ACC112 (cell line): ENCODE data around the gene CD302.
"Not testable (repeated sequence)": the region's sequence is repeated elsewhere in the genome, so short reads cannot be mapped to it uniquely, and the experiment has no call there.

Experiments used
- H2AFZ ChIP-seq: fragments of 200-600 bp; sonication (generic); one replicate; pipeline ENCODE4 v1.6.0; 2017; ENCODE audit warnings: antibody characterized with exemption, low read length; ENCODE audit not compliant: unreplicated experiment
- H3K27ac ChIP-seq: fragments of 200-600 bp; sonication (generic); 2 replicates; pipeline ENCODE4 v1.5.1; 2014; ENCODE audit warnings: low read depth, mild to moderate bottlenecking, antibody characterized with exemption, low read length, moderate library complexity
- H3K27me3 ChIP-seq: fragments of 200-600 bp; sonication (generic); 2 replicates; pipeline ENCODE4 v1.6.1; 2014; ENCODE audit warnings: mild to moderate bottlenecking, antibody characterized with exemption, low read length, moderate library complexity, mixed read lengths; ENCODE audit not compliant: insufficient read depth
- H3K36me3 ChIP-seq: fragments of 200-600 bp; sonication (generic); 2 replicates; pipeline ENCODE4 v1.6.1; 2016; ENCODE audit warnings: mild to moderate bottlenecking, antibody characterized with exemption, low read length, moderate library complexity, mixed read lengths; ENCODE audit not compliant: insufficient read depth
- H3K4me1 ChIP-seq: fragments of 200-600 bp; sonication (generic); one replicate; pipeline ENCODE4 v1.6.1; 2016; ENCODE audit warnings: low read length, mixed read lengths; ENCODE audit not compliant: insufficient read depth, unreplicated experiment, control insufficient read depth
- H3K4me3 ChIP-seq: fragments of 200-600 bp; sonication (generic); 2 replicates; pipeline ENCODE4 v1.5.1; 2014; ENCODE audit warnings: mild to moderate bottlenecking, low read depth, low read length
- H3K79me2 ChIP-seq: fragments of 200-600 bp; sonication (generic); one replicate; pipeline ENCODE4 v1.6.0; 2016; ENCODE audit warnings: low read length; ENCODE audit not compliant: control insufficient read depth, unreplicated experiment, insufficient read depth

The CD302 gene

DNA sequence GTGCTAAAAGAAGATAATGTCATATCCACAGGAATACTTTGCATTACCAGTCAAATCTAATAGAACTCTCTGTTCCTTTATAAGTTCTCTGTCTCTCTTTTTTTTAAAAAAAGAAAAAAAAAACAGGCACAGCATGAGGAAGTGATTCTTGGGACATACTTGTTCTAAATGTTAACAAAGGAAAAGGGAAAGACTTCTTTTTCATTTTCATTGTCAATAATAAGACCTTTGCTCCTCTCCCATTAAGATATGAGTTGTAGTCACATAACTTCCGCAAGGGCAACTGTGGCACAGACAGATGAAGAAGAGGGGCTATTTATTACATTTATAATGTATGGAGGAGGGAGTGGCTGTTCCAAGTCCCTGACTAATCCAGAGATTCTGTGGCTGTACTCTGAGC is 4.7 kb downstream of the CD302 start:
- Histone ChIP-seq H3K27ac (no peak overlapping the region), H3K36me3 (no peaks in the 10 kb centered on the region), H3K27me3 (no peaks in the 10 kb centered on the region), H3K4me1 (peaks cover 20% of the 10 kb centered on the region), H3K4me3 (no peak overlapping the region), H2AFZ (no peak overlapping the region), H3K79me2 (peaks cover 19% of the 10 kb centered on the region)

DNA sequence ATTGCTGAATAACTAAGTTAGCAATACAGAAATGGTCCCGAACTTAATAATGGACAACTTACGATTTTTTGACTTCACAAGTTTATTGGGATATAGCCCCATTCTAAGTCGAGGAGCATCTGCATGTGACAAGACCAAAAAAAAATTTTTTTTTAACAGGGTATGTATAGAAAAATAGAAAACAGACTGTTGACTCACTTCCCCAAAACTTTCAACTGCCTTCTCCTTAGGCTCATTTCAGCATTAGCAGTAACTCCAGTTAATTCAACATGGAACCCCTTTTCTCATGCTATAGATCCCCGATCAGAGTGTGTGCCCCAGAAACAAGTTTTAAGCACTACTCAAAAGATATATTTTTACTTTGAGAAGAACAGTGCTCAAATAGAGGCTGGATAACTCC is 5.4 kb downstream of the CD302 start:
- Histone ChIP-seq H3K4me1 (peaks cover 20% of the 10 kb centered on the region), H2AFZ (no peak overlapping the region), H3K4me3 (no peak overlapping the region), H3K27me3 (no peaks in the 10 kb centered on the region), H3K79me2 (peaks cover 19% of the 10 kb centered on the region), H3K36me3 (no peaks in the 10 kb centered on the region), H3K27ac (no peak overlapping the region)

DNA sequence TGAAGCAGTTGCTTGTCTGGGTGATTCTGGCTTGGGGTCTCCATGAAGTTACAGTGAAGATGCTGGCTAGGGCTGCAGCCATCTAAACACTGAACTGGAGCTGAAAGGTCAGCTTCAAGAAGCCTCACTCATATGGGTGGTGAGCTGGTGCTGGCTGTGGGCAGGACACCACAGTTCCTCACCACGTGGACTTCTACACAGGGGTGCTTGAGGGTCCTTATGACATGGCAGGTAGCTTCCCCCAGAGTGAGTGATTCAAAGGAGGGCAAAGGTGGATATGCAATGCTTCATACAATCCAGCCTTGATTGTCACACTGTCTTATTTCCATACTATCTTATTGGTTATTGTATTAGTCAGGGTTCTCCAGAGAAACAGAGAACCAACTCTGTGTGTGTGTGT is 6.0 kb downstream of the CD302 start:
- H2AFZ ChIP-seq: no peak overlapping the region
- H3K4me3 ChIP-seq: no peak overlapping the region
- no peak overlapping the region for H3K27ac ChIP-seq
- H3K27me3 ChIP-seq: no peaks in the 10 kb centered on the region
- peaks cover 19% of the 10 kb centered on the region for H3K79me2 ChIP-seq
- H3K36me3 ChIP-seq: no peaks in the 10 kb centered on the region
- H3K4me1 ChIP-seq: peaks cover 18% of the 10 kb centered on the region

DNA sequence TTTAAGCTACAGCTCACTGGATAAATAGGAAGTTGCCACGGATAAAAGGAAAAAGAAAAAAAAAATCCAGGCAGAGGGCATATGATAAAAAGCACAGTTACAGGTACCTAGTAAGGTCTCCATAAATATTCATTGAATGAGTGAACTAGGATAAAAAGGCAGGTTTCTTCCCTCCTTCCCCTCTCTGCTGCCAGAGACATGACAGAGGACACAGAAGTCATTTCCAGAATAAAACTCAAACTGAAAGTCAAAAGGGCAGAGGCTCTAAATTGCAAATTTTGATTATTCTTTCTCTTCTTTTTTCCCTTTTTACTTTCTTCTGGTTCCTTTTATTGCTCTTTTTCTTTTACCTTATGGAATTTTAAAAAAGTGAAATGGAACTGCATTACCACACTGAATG is 7.7 kb downstream of the CD302 start:
- no peak overlapping the region for H3K4me3 ChIP-seq
- H3K27ac ChIP-seq: no peak overlapping the region
- no peaks in the 10 kb centered on the region for H3K36me3 ChIP-seq
- H2AFZ ChIP-seq: no peak overlapping the region
- H3K27me3 ChIP-seq: no peaks in the 10 kb centered on the region
- H3K79me2 ChIP-seq: peaks cover 6% of the 10 kb centered on the region
- H3K4me1 ChIP-seq: peaks cover 1% of the 10 kb centered on the region

GRCh38 chr2:159788253-159788652 is 9.8 kb downstream of the CD302 start:
- H3K4me1 ChIP-seq: no peaks in the 10 kb centered on the region
- H3K79me2 ChIP-seq: peaks cover 5% of the 10 kb centered on the region
- H3K36me3 ChIP-seq: no peaks in the 10 kb centered on the region
- H3K4me3 ChIP-seq: no peak overlapping the region
- no peaks in the 10 kb centered on the region for H3K27me3 ChIP-seq
- no peak overlapping the region for H3K27ac ChIP-seq
- H2AFZ ChIP-seq: no peak overlapping the region

DNA sequence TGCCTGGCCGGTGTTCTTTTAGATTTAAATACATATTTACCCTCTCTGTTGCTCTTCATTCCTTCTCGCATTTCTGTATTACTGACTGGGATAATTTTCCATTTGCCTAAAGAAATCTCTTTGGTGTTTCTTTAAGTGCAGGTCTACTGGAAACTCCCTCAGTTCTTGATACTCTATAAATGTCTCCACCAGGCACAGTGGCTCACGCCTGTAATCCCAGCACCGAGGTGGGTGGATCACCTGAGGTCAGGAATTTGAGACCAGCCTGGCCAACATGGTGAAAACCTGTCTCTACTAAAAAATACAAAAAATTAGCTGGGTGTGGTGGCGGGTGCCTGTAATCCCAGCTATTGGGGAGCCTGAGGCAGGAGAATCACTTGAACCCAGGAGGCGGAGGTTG is 10.4 kb downstream of the CD302 start:
- H3K27ac ChIP-seq, H3K4me1 ChIP-seq, H3K79me2 ChIP-seq, H3K36me3 ChIP-seq, H3K27me3 ChIP-seq, H2AFZ ChIP-seq, H3K4me3 ChIP-seq: not testable (repeated sequence)

DNA sequence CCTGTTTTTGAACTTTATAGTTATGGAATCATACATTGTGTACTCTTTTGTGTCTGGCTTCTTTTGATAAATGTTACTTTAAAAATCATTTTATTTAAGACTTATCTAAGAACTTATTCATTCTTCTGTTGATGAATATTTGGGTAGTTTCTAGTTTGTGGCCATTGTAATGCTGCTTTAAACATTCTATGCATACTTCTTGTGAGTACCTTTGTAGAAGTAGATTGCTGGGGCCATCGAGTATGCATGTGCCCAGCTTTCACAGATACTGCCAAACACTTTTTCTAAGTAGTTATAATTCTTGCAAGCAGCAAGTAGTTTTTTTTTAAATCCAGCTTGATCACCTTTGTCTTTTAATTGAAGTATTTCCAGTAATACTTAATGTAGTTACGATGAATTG is 11.1 kb downstream of the CD302 start:
- H3K4me3 ChIP-seq: no peak overlapping the region
- H3K4me1 ChIP-seq: no peaks in the 10 kb centered on the region
- no peaks in the 10 kb centered on the region for H3K36me3 ChIP-seq
- peaks cover 5% of the 10 kb centered on the region for H3K79me2 ChIP-seq
- H3K27me3 ChIP-seq: no peaks in the 10 kb centered on the region
- H3K27ac ChIP-seq: no peak overlapping the region
- no peak overlapping the region for H2AFZ ChIP-seq

GRCh38 chr2:159785195-159785594 is 12.8 kb downstream of the CD302 start:
- H3K36me3 ChIP-seq: no peaks in the 10 kb centered on the region
- H3K4me1 ChIP-seq: no peaks in the 10 kb centered on the region
- no peak overlapping the region for H3K4me3 ChIP-seq
- no peak overlapping the region for H2AFZ ChIP-seq
- H3K79me2 ChIP-seq: peaks cover 5% of the 10 kb centered on the region
- no peaks in the 10 kb centered on the region for H3K27me3 ChIP-seq
- H3K27ac ChIP-seq: no peak overlapping the region

DNA sequence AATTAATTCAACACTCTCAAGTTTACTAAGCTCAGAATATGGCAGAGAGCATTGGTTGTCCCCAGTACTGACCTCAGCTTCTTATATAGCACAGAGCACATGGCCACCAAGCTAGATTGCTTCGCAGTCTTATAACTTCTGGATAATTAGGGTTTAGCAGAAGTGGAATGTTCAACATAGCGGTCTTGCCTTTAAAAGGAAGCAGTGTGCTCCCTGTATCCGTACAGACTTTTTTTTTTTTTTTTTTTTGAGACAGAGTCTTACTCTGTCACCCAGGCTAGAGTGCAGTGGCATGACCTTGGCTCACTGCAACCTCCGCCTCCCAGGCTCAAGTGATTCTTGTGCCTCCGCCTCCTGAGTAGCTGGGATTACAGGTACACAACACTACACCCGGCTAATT is 13.3 kb downstream of the CD302 start:
- H3K4me3 ChIP-seq, H3K79me2 ChIP-seq, H3K4me1 ChIP-seq, H3K27ac ChIP-seq, H2AFZ ChIP-seq, H3K27me3 ChIP-seq, H3K36me3 ChIP-seq: not testable (repeated sequence)

DNA sequence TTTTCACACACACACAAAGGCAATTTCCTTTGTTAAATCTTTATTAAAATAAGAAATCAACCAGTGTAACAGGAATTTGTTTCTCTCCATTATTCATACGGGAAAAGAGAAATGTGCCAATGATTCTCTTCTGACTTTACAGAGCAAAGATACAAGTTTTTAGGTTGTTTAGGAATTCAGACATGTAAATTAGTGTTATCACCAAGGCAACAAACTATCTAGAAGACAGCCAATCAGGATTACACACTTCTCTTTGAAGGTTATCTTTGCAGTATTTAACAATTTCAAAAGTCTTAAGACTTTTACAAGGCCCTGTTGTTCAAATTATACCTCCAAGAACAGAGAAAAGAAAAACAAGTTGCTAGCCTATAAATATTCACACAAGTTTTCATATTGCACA is 14.5 kb downstream of the CD302 start:
- Histone ChIP-seq H3K4me3 (no peak overlapping the region), H3K27me3 (no peaks in the 10 kb centered on the region), H2AFZ (no peak overlapping the region), H3K36me3 (no peaks in the 10 kb centered on the region), H3K79me2 (no peaks in the 10 kb centered on the region), H3K27ac (no peak overlapping the region), H3K4me1 (no peaks in the 10 kb centered on the region)

- Histone ChIP-seq H3K36me3 (peaks cover 7% of the 10 kb centered on the region; the same call in 1 of the 2 replicates), H3K4me3 (no peak overlapping the region), H3K27me3 (no peaks in the 10 kb centered on the region), H3K4me1 (peaks cover 20% of the 10 kb centered on the region), H2AFZ (no peak overlapping the region), H3K27ac (no peak overlapping the region), H3K79me2 (no peaks in the 10 kb centered on the region)
These were observed 21.7 kb downstream of the CD302 start for GRCh38 chr2:159776321-159776720.

GRCh38 chr2:159775021-159775420 is 23.0 kb downstream of the CD302 start:
- Histone ChIP-seq H3K27ac (no peak overlapping the region), H3K27me3 (no peaks in the 10 kb centered on the region), H3K36me3 (peaks cover 7% of the 10 kb centered on the region; the same call in 1 of the 2 replicates), H3K4me1 (peaks cover 20% of the 10 kb centered on the region), H3K4me3 (no peak overlapping the region), H3K79me2 (no peaks in the 10 kb centered on the region), H2AFZ (no peak overlapping the region)
